HL-60 (cell line): ENCODE data around the gene OR56A1.
A peak's percentile ranks its signal among the peaks of the same experiment; 100 is the strongest.

Experiments
- DNase-seq, 2 experiments: peaks; one replicate each; pipeline ENCODE4 v3.0.0-alpha.2; 2010 to 2020; ENCODE audit warnings: low read depth in 1 of 2, low spot score in 1 of 2
- H3K27ac ChIP-seq: fragments of 250-450 bp; sonication (Bioruptor Pico); replicated peaks from 2 replicates; pipeline ENCODE4 v1.5.1; 2020; ENCODE audit warnings: mild to moderate bottlenecking, moderate library complexity
- H3K27me3 ChIP-seq: fragments of 250-450 bp; sonication (Bioruptor Pico); 2 replicates; pipeline ENCODE4 v1.5.1; 2021; ENCODE audit warnings: mild to moderate bottlenecking, moderate library complexity; ENCODE audit not compliant: insufficient read depth, poor library complexity, severe bottlenecking
- H3K4me3 ChIP-seq: replicated peaks from 2 replicates; pipeline ENCODE4 v1.5.1; 2011; ENCODE audit warnings: mild to moderate bottlenecking, control low read depth, low read length; ENCODE audit not compliant: insufficient read depth
- CTCF ChIP-seq: IDR thresholded peaks from one replicate; pipeline ENCODE4 v1.5.1; 2011; ENCODE audit warnings: low read length, control low read depth, inconsistent platforms; ENCODE audit not compliant: insufficient read depth
- GABPA ChIP-seq: IDR thresholded peaks from 2 replicates; pipeline ENCODE4 v1.6.1; 2012; ENCODE audit warnings: low read depth
- POLR2AphosphoS5 ChIP-seq: IDR thresholded peaks from 2 replicates; pipeline ENCODE4 v1.6.1; 2012; ENCODE audit warnings: low read depth
- REST ChIP-seq: IDR thresholded peaks from 2 replicates; pipeline ENCODE4 v1.6.1; 2012; ENCODE audit warnings: low read depth; ENCODE audit not compliant: insufficient replicate concordance
- SPI1 ChIP-seq: IDR thresholded peaks from 2 replicates; pipeline ENCODE4 v1.6.1; 2012; ENCODE audit warnings: low read depth, mild to moderate bottlenecking, borderline replicate concordance

Gene OR56A1

DNA sequence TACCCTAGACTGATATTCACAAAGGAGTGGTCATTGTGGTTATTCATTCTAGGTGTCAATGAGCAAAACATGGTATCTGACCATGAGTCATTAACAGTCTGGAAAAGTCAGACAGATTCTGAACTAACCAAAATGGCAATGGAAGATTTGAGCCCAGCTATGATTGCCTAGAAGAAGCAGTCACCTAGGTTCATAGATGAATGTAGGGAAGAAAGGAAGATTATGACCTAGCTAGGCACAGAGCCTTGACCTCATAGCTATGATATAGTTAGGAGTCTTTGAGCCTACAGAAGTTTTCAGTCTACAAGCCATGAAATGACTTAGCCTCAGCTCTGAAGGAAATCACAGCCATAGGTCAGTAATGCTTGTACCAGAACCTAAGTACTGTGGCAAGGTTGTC is 24.2 kb downstream of the OR56A1 start:
- Histone ChIP-seq H3K27me3 (no peaks in the 10 kb centered on the region), H3K27ac (no peak overlapping the region), H3K4me3 (no peak overlapping the region)
- TF ChIP-seq POLR2AphosphoS5 (no peak), CTCF (no peak), GABPA (no peak), SPI1 (no peak), REST (no peak)
- DNase-seq, result no peak

DNA sequence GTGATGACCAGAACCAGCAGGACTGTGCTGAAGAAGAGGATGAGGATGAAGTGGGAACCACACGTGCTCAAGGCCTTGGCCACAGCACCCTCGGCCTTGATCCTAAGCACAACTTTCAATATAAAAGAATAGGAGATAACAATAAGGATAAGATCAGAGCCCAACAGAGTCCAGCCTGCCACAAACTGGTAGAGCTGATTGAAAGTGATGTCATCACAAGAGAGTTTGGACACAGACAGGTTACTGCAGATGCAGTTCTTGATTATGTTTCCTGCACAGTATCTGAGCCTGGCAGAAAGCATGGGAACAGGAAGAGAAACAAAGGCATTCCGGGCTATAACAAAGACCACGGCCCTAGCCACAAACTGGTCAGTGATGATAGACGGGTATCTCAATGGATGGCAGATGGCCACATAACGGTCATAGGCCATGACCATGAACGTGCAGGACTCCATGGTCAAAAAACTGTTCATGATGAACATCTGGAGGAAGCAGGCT is 28.3 kb downstream of the OR56A1 start:
- TF ChIP-seq REST (no peak), POLR2AphosphoS5 (no peak), CTCF (no peak), SPI1 (no peak), GABPA (no peak)

DNA sequence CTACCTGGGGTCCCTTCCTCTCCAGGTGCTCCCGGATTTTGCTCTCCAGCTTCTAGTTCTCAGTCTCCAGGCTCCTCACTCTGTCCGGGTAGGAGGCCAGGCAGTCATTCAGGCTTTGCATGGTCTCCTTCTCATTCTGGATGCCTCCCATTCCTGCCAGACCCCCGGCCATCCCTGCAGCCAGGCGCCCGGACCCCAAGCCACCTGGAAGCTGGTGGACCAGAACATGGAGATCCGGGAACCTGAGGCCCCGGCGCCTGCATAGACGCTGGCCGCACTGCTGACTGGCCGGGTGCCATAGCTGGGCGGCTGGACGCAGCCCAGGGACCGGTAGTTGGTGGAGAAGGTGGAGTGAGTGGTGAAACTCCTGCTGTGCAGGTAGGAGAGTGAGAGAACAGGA is 35.8 kb downstream of the OR56A1 start:
- Histone ChIP-seq H3K27ac (no peak overlapping the region), H3K27me3 (peaks cover 4% of the 10 kb centered on the region), H3K4me3 (no peak overlapping the region)
- TF ChIP-seq CTCF, result no peak
- no peak for TF ChIP-seq POLR2AphosphoS5
- TF ChIP-seq GABPA, result no peak
- DNase-seq, result no peak

More for the DNA sequence above, 28.3 kb downstream of the OR56A1 start:
- Histone ChIP-seq H3K27me3 (peaks cover 4% of the 10 kb centered on the region), H3K4me3 (no peak overlapping the region), H3K27ac (no peak overlapping the region)
- DNase-seq, result no peak

DNA sequence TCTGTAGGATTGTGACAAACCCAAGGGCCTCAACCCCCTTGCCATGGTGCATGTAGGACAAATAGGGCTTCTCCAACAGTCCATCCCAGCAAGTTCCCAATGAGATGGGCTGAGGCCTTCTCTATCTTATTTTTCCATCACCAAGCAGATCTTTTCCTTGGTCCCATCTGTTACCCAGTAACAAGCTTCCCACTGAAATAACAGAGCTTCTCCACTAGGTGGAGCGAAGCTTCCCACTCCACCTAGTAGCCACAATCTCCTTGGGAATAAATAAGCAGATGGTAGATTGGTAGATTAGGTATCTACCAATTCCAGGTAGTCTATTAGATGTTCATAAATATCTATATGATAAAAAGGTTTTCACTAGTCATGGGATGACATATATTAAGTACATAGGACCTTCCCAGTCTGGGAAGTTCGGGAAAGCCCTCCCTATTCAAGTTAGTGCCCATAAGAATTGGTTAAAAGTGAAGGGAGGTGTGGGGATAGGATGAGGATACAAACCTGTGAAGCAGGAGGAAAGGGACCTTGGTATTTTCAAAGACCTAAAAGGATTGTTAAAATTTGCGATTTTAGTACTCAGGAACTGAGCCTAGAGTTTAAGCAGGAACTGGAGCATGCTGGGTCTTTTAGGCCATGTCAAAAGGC is 37.8 kb downstream of the OR56A1 start:
- Histone ChIP-seq H3K27ac (no peak overlapping the region), H3K27me3 (peaks cover 7% of the 10 kb centered on the region), H3K4me3 (no peak overlapping the region)
- TF ChIP-seq POLR2AphosphoS5, result no peak
- peak; percentile 52 for TF ChIP-seq CTCF
- peak in 1 of 2 experiments; percentile 5 for DNase-seq
